GM23338 (cell line): ENCODE data around the gene MTRF1. TPM values are rescaled to one million over a fixed set of nuclear protein-coding genes. Genes with fewer than 3 reads are reported as not detected.

ENCODE experiments used
- ATAC-seq: fragments of 200-7000 bp; cut with Tn5 transposase; 3 replicates; pipeline ENCODE4 v1.9.1; 2020
- DNase-seq: peaks from one replicate; pipeline ENCODE4 v3.0.0-alpha.2; 2015; ENCODE audit warnings: low spot score
- H2AFZ ChIP-seq: fragments of 200-600 bp; sonication (generic); 2 replicates; pipeline ENCODE4 v1.8.0; 2016; ENCODE audit warnings: antibody characterized with exemption, mild to moderate bottlenecking, moderate library complexity
- H3F3A ChIP-seq: fragments of 200-600 bp; sonication (generic); replicated peaks from 2 replicates; pipeline ENCODE4 v1.8.0; 2017; ENCODE audit warnings: antibody characterized with exemption, mixed run types, low read depth
- H3K27ac ChIP-seq: fragments of 200-600 bp; sonication (generic); 2 replicates; pipeline ENCODE4 v1.6.1; 2016; ENCODE audit warnings: low read depth
- H3K27me3 ChIP-seq: fragments of 200-600 bp; sonication (generic); 2 replicates; pipeline ENCODE4 v1.8.0; 2016; ENCODE audit warnings: mild to moderate bottlenecking, mixed run types, moderate library complexity; ENCODE audit not compliant: insufficient read depth
- H3K36me3 ChIP-seq: fragments of 200-600 bp; sonication (generic); 2 replicates; pipeline ENCODE4 v1.8.0; 2016; ENCODE audit warnings: mild to moderate bottlenecking; ENCODE audit not compliant: insufficient read depth
- H3K4me1 ChIP-seq: fragments of 200-600 bp; sonication (generic); 2 replicates; pipeline ENCODE4 v1.8.0; 2016; ENCODE audit warnings: mild to moderate bottlenecking, moderate library complexity; ENCODE audit not compliant: insufficient read depth
- H3K4me2 ChIP-seq: fragments of 200-600 bp; sonication (generic); 2 replicates; pipeline ENCODE4 v1.7.1; 2017; ENCODE audit warnings: mixed run types
- H3K4me3 ChIP-seq: fragments of 200-600 bp; sonication (generic); 2 replicates; pipeline ENCODE4 v1.6.1; 2016; ENCODE audit warnings: mixed run types
- H3K79me2 ChIP-seq: fragments of 200-600 bp; sonication (generic); replicated peaks from 2 replicates; pipeline ENCODE4 v1.8.0; 2017; ENCODE audit warnings: mild to moderate bottlenecking; ENCODE audit not compliant: insufficient read depth
- H3K9me2 ChIP-seq: fragments of 200-600 bp; sonication (generic); 2 replicates; pipeline ENCODE4 v1.8.0; 2017; ENCODE audit not compliant: insufficient read depth
- H4K20me1 ChIP-seq: fragments of 200-600 bp; sonication (generic); replicated peaks from 2 replicates; pipeline ENCODE4 v1.8.0; 2017; ENCODE audit warnings: mild to moderate bottlenecking; ENCODE audit not compliant: insufficient read depth
- H3K27ac Mint-ChIP-seq: 2 replicates; pipeline ENCODE4 v1.8.0; 2020; ENCODE audit warnings: inconsistent platforms, mild to moderate bottlenecking, moderate library complexity, mixed read lengths
- H3K27me3 Mint-ChIP-seq: 3 replicates; pipeline ENCODE4 v1.8.0; 2022; ENCODE audit warnings: low read depth, mild to moderate bottlenecking, moderate library complexity, mixed read lengths, inconsistent platforms; ENCODE audit not compliant: insufficient read depth, poor library complexity
- H3K36me3 Mint-ChIP-seq: 3 replicates; pipeline ENCODE4 v1.8.0; 2021; ENCODE audit warnings: low read depth, mild to moderate bottlenecking, inconsistent platforms, moderate library complexity, mixed read lengths
- H3K4me1 Mint-ChIP-seq: 3 replicates; pipeline ENCODE4 v1.8.0; 2020; ENCODE audit warnings: mild to moderate bottlenecking, inconsistent platforms, mixed read lengths
- H3K4me3 Mint-ChIP-seq: 3 replicates; pipeline ENCODE4 v1.8.0; 2021; ENCODE audit warnings: moderate library complexity, mild to moderate bottlenecking, inconsistent platforms, mixed read lengths
- H3K9me3 Mint-ChIP-seq: 3 replicates; pipeline ENCODE4 v1.8.0; 2020; ENCODE audit warnings: moderate library complexity, mild to moderate bottlenecking, inconsistent platforms, mixed read lengths
- CREB1 ChIP-seq: fragments of 250-450 bp; sonication (Bioruptor Pico); IDR thresholded peaks from 2 replicates; pipeline ENCODE4 v1.5.0; 2020; ENCODE audit warnings: low read depth, mild to moderate bottlenecking, moderate library complexity
- EZH2 ChIP-seq: fragments of 200-600 bp; sonication (generic); IDR thresholded peaks from one replicate; pipeline ENCODE4 v1.8.0; 2017; ENCODE audit warnings: antibody characterized with exemption, mild to moderate bottlenecking, low read depth; ENCODE audit not compliant: unreplicated experiment
- EZH2phosphoT487 ChIP-seq: fragments of 200-600 bp; sonication (generic); IDR thresholded peaks from one replicate; pipeline ENCODE4 v1.8.1; 2018; ENCODE audit warnings: antibody characterized with exemption; ENCODE audit not compliant: unreplicated experiment
- JUNB ChIP-seq: IDR thresholded peaks from one replicate; pipeline ENCODE4 v1.6.1; 2016; ENCODE audit warnings: antibody characterized with exemption; ENCODE audit not compliant: unreplicated experiment
- NANOG ChIP-seq: IDR thresholded peaks from 2 replicates; pipeline ENCODE4 v1.6.1; 2016; ENCODE audit warnings: antibody characterized with exemption, borderline replicate concordance
- POLR2AphosphoS5 ChIP-seq: IDR thresholded peaks from 2 replicates; pipeline ENCODE4 v1.6.1; 2016; ENCODE audit warnings: antibody characterized with exemption, low read depth
- STAT1 ChIP-seq: IDR thresholded peaks from one replicate; pipeline ENCODE4 v1.6.1; 2016; ENCODE audit warnings: antibody characterized with exemption; ENCODE audit not compliant: unreplicated experiment
- ZNF114 ChIP-seq: fragments of 250-450 bp; sonication (Bioruptor Pico); IDR thresholded peaks from 2 replicates; pipeline ENCODE4 v1.5.0; 2020; ENCODE audit warnings: mild to moderate bottlenecking, moderate library complexity
- ZNF331 ChIP-seq: fragments of 250-450 bp; sonication (Bioruptor Pico); IDR thresholded peaks from 2 replicates; pipeline ENCODE4 v1.5.0; 2020; ENCODE audit warnings: low read depth, mild to moderate bottlenecking, moderate library complexity
- polyA plus RNA-seq: library from polyadenylated mRNA; unstranded; fragments of >200 nt; fragmentation: Nextera tagmentation; extraction: Ambion mirVana; gene quantifications from 2 replicates; pipeline ENCODE4 v1.2.1, GENCODE V29; 2016
- total RNA-seq: library from RNA; depleted of rRNA; stranded (reverse); fragments of >200 nt; shearing (Covaris generic); gene quantifications from 2 replicates; pipeline ENCODE4 v1.2.3, GENCODE V29; 2014
- TF ChIP-seq, protein P1 (sequence below): fragments of 250-450 bp; sonication (Bioruptor Pico); IDR thresholded peaks from 2 replicates; pipeline ENCODE4 v1.5.0; 2020; ENCODE audit warnings: mild to moderate bottlenecking, moderate library complexity
- TF ChIP-seq, protein P2 (sequence below): IDR thresholded peaks from one replicate; pipeline ENCODE4 v1.6.1; 2018; ENCODE audit warnings: antibody characterized with exemption; ENCODE audit not compliant: unreplicated experiment
- TF ChIP-seq, protein P3 (sequence below): IDR thresholded peaks from 2 replicates; pipeline ENCODE4 v1.6.1; 2016; ENCODE audit warnings: antibody characterized with exemption
- TF ChIP-seq, protein P4 (sequence below), 2 experiments: fragments of 200-600 bp in 1 of 2; sonication (generic) in 1 of 2; conservative IDR thresholded peaks; 2 replicates each; pipeline versions ENCODE4 v1.5.1 to v1.6.1; 2016 to 2017; ENCODE audit warnings: antibody characterized with exemption in 2 of 2, low read depth in 2 of 2, mild to moderate bottlenecking in 2 of 2, moderate library complexity in 1 of 2

The MTRF1 gene
- total and polyA plus RNA-seq, 2 experiments from 2014 or later, result 18.4 to 22.6 TPM

DNA sequence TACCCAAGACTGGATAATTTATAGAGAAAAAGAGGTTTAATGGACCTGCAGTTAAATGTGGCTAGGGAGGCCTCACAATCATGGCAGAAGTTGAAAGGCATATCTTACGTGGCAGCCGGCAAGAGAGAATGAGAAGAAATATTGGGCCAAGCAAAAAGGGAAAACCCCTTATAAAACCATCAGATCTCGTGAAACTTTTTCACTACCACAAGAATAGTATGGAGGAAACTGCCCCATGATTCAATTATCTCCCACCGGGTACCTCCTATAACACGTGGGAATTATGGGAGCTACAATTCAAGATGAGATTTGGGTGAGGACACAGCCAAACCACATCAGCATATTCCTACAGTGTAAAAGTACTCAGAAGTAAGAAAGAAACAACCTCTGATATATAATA is 64.3 kb downstream of the MTRF1 start:
- Mint-ChIP-seq H3K36me3 (peaks cover 2% of the 10 kb centered on the region; the same call in 2 of the 3 replicates), H3K4me1 (no peaks in the 10 kb centered on the region; the same call in 2 of the 3 replicates), H3K9me3 (peaks cover 2% of the 10 kb centered on the region; the same call in 2 of the 3 replicates), H3K27me3 (peaks cover 3% of the 10 kb centered on the region), H3K4me3 (no peak overlapping the region), H3K27ac (no peak overlapping the region)
- Histone ChIP-seq H2AFZ (no peak overlapping the region), H3K27ac (no peak overlapping the region), H3K4me1 (no peaks in the 10 kb centered on the region), H3K9me2 (0 out of 2 replicates have a peak, but pooled peaks cover 4% of the 10 kb centered on the region), H3K4me3 (no peak overlapping the region), H3K79me2 (no peaks in the 10 kb centered on the region), H3K27me3 (no peaks in the 10 kb centered on the region), H3F3A (no peaks in the 10 kb centered on the region), H3K36me3 (no peaks in the 10 kb centered on the region), H4K20me1 (no peaks in the 10 kb centered on the region), H3K4me2 (no peak overlapping the region)
- TF ChIP-seq, protein P1, sequence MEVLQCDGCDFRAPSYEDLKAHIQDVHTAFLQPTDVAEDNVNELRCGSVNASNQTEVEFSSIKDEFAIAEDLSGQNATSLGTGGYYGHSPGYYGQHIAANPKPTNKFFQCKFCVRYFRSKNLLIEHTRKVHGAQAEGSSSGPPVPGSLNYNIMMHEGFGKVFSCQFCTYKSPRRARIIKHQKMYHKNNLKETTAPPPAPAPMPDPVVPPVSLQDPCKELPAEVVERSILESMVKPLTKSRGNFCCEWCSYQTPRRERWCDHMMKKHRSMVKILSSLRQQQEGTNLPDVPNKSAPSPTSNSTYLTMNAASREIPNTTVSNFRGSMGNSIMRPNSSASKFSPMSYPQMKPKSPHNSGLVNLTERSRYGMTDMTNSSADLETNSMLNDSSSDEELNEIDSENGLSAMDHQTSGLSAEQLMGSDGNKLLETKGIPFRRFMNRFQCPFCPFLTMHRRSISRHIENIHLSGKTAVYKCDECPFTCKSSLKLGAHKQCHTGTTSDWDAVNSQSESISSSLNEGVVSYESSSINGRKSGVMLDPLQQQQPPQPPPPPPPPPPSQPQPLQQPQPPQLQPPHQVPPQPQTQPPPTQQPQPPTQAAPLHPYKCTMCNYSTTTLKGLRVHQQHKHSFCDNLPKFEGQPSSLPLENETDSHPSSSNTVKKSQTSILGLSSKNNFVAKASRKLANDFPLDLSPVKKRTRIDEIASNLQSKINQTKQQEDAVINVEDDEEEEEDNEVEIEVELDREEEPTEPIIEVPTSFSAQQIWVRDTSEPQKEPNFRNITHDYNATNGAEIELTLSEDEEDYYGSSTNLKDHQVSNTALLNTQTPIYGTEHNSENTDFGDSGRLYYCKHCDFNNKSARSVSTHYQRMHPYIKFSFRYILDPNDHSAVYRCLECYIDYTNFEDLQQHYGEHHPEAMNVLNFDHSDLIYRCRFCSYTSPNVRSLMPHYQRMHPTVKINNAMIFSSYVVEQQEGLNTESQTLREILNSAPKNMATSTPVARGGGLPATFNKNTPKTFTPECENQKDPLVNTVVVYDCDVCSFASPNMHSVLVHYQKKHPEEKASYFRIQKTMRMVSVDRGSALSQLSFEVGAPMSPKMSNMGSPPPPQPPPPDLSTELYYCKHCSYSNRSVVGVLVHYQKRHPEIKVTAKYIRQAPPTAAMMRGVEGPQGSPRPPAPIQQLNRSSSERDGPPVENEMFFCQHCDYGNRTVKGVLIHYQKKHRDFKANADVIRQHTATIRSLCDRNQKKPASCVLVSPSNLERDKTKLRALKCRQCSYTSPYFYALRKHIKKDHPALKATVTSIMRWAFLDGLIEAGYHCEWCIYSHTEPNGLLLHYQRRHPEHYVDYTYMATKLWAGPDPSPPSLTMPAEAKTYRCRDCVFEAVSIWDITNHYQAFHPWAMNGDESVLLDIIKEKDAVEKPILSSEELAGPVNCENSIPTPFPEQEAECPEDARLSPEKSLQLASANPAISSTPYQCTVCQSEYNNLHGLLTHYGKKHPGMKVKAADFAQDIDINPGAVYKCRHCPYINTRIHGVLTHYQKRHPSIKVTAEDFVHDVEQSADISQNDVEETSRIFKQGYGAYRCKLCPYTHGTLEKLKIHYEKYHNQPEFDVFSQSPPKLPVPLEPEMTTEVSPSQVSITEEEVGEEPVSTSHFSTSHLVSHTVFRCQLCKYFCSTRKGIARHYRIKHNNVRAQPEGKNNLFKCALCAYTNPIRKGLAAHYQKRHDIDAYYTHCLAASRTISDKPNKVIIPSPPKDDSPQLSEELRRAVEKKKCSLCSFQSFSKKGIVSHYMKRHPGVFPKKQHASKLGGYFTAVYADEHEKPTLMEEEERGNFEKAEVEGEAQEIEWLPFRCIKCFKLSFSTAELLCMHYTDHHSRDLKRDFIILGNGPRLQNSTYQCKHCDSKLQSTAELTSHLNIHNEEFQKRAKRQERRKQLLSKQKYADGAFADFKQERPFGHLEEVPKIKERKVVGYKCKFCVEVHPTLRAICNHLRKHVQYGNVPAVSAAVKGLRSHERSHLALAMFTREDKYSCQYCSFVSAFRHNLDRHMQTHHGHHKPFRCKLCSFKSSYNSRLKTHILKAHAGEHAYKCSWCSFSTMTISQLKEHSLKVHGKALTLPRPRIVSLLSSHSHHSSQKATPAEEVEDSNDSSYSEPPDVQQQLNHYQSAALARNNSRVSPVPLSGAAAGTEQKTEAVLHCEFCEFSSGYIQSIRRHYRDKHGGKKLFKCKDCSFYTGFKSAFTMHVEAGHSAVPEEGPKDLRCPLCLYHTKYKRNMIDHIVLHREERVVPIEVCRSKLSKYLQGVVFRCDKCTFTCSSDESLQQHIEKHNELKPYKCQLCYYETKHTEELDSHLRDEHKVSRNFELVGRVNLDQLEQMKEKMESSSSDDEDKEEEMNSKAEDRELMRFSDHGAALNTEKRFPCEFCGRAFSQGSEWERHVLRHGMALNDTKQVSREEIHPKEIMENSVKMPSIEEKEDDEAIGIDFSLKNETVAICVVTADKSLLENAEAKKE (CRISPR knock-in tag), result no peak
- TF ChIP-seq EZH2phosphoT487 (no peak), NANOG (no peak), CREB1 (no peak), STAT1 (no peak), ZNF114 (CRISPR knock-in tag) (no peak), ZNF331 (CRISPR knock-in tag) (no peak), JUNB (no peak), EZH2 (no peak), POLR2AphosphoS5 (no peak)
- TF ChIP-seq, protein P2, sequence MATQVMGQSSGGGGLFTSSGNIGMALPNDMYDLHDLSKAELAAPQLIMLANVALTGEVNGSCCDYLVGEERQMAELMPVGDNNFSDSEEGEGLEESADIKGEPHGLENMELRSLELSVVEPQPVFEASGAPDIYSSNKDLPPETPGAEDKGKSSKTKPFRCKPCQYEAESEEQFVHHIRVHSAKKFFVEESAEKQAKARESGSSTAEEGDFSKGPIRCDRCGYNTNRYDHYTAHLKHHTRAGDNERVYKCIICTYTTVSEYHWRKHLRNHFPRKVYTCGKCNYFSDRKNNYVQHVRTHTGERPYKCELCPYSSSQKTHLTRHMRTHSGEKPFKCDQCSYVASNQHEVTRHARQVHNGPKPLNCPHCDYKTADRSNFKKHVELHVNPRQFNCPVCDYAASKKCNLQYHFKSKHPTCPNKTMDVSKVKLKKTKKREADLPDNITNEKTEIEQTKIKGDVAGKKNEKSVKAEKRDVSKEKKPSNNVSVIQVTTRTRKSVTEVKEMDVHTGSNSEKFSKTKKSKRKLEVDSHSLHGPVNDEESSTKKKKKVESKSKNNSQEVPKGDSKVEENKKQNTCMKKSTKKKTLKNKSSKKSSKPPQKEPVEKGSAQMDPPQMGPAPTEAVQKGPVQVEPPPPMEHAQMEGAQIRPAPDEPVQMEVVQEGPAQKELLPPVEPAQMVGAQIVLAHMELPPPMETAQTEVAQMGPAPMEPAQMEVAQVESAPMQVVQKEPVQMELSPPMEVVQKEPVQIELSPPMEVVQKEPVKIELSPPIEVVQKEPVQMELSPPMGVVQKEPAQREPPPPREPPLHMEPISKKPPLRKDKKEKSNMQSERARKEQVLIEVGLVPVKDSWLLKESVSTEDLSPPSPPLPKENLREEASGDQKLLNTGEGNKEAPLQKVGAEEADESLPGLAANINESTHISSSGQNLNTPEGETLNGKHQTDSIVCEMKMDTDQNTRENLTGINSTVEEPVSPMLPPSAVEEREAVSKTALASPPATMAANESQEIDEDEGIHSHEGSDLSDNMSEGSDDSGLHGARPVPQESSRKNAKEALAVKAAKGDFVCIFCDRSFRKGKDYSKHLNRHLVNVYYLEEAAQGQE, result no peak
- TF ChIP-seq, protein P3, sequence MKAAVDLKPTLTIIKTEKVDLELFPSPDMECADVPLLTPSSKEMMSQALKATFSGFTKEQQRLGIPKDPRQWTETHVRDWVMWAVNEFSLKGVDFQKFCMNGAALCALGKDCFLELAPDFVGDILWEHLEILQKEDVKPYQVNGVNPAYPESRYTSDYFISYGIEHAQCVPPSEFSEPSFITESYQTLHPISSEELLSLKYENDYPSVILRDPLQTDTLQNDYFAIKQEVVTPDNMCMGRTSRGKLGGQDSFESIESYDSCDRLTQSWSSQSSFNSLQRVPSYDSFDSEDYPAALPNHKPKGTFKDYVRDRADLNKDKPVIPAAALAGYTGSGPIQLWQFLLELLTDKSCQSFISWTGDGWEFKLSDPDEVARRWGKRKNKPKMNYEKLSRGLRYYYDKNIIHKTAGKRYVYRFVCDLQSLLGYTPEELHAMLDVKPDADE, result no peak
- TF ChIP-seq, protein P4, sequence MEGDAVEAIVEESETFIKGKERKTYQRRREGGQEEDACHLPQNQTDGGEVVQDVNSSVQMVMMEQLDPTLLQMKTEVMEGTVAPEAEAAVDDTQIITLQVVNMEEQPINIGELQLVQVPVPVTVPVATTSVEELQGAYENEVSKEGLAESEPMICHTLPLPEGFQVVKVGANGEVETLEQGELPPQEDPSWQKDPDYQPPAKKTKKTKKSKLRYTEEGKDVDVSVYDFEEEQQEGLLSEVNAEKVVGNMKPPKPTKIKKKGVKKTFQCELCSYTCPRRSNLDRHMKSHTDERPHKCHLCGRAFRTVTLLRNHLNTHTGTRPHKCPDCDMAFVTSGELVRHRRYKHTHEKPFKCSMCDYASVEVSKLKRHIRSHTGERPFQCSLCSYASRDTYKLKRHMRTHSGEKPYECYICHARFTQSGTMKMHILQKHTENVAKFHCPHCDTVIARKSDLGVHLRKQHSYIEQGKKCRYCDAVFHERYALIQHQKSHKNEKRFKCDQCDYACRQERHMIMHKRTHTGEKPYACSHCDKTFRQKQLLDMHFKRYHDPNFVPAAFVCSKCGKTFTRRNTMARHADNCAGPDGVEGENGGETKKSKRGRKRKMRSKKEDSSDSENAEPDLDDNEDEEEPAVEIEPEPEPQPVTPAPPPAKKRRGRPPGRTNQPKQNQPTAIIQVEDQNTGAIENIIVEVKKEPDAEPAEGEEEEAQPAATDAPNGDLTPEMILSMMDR (conservative IDR thresholded peaks at IDR 0.05; ENCODE audit: low read depth in 2 of 2), result no peak
- DNase-seq (no peak), ATAC-seq (no peak)
